Esophagus (tissue), 2 donors: ENCODE data around the gene VAV1. TPM values are rescaled to one million over a fixed set of nuclear protein-coding genes. Genes with fewer than 3 reads are reported as not detected.
"Not testable (repeated sequence)": the region's sequence is repeated elsewhere in the genome, so short reads cannot be mapped to it uniquely, and the experiment has no call there.

Experiments used
- H3K27ac ChIP-seq, 2 donors: one replicate each; pipeline ENCODE4 v1.5.1; 2013; ENCODE audit warnings: low read depth in 2 of 2, mild to moderate bottlenecking in 2 of 2, inconsistent platforms in 1 of 2, low read length in 1 of 2, moderate library complexity in 1 of 2
- H3K27me3 ChIP-seq, 2 donors: one replicate each; pipeline ENCODE4 v1.6.1; 2013; ENCODE audit warnings: low read length in 2 of 2, control low read depth in 1 of 2, mild to moderate bottlenecking in 1 of 2; ENCODE audit not compliant: insufficient read depth in 2 of 2, control insufficient read depth in 1 of 2
- H3K36me3 ChIP-seq, 2 donors: one replicate each; pipeline ENCODE4 v1.6.1; 2013; ENCODE audit warnings: low read length in 1 of 2; ENCODE audit not compliant: control insufficient read depth in 2 of 2, insufficient read depth in 2 of 2
- H3K4me1 ChIP-seq, 2 donors: one replicate each; pipeline ENCODE4 v1.6.1; 2013; ENCODE audit warnings: low read length in 1 of 2; ENCODE audit not compliant: control insufficient read depth in 2 of 2, insufficient read depth in 2 of 2
- H3K4me3 ChIP-seq, 2 donors: one replicate each; pipeline ENCODE4 v1.5.1; 2013; ENCODE audit warnings: low read length in 2 of 2, mild to moderate bottlenecking in 2 of 2, low read depth in 1 of 2, moderate library complexity in 1 of 2
- H3K9me3 ChIP-seq, 2 donors: one replicate each; pipeline ENCODE4 v1.6.1; 2013; ENCODE audit warnings: mild to moderate bottlenecking in 2 of 2, low read depth in 1 of 2, low read length in 1 of 2, moderate library complexity in 1 of 2; ENCODE audit not compliant: control insufficient read depth in 2 of 2, insufficient read depth in 1 of 2
- WGBS, 2 donors: extraction: QIAGEN DNeasy Blood & Tissue Kit; methylation state at CpG; one replicate each; pipeline ENCODE4 v1.1.7; 2013; 5-methylcytosine and 5-hydroxymethylcytosine counted together
- polyA plus RNA-seq, 2 donors: library from polyadenylated mRNA; stranded (reverse); fragments of 200-250 nt; gene quantifications; one replicate each; pipeline ENCODE4 v1.2.3, GENCODE V29; 2013
- donor health status: healthy with polysubstance abuse.
- donor health status: Bipolar disorder and iron deficiency.

The VAV1 gene
- polyA plus RNA-seq, 2 donors: 1.3 to 8.4 TPM

DNA sequence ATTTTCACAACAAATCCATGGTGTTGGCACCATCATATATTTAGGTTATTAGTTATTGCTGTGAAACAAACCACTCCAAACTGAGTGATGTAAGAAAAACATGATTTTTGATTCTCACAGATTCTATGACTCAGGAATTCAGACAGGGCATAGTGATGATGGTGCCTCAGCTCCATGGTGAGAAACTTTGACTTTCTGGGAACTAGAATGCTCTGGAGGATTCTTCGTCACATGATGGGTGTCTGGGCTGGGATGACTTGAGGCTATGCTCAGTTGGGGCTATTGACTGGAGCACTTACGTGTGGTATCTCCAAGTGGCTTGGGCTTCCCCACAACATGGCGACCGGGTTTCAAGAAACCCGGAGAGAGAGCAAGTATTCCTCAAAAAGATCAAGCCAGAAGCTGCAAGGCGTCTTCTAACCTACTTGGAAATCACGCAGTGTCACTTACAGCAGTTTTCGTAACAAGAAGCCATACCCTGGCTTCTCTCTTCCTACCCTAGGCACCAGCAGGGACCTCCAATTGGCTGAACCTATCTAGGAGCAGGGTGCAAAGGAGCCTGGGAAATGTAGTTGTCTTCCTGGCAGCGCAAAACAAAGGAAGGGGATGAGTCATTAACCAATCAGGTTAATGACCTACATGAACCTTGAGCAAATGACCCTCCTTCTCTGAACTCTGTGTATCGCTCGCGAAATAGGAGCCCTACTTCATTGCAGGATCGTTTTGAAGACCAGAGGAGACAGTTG, 22.4 kb downstream of the VAV1 start:
- Histone ChIP-seq H3K27ac (no peak overlapping the region), H3K9me3 (peaks cover 3 to 7% of the 10 kb centered on the region in 2 donors), H3K4me3 (no peak overlapping the region), H3K4me1 (no peaks in the 10 kb centered on the region), H3K27me3 (no peaks in the 10 kb centered on the region), H3K36me3 (no peaks in the 10 kb centered on the region)
- 72 to 77% methylated on average over 13 of the region's 13 CpGs for WGBS, 2 donors

GRCh38 chr19:6796278-6796677, 23.8 kb downstream of the VAV1 start:
- Histone ChIP-seq H3K4me3 (no peak overlapping the region), H3K27me3 (no peaks in the 10 kb centered on the region), H3K27ac (no peak overlapping the region), H3K36me3 (no peaks in the 10 kb centered on the region), H3K4me1 (peaks cover under 1 to 2% of the 10 kb centered on the region in 2 donors), H3K9me3 (peaks cover 0 to 7% of the 10 kb centered on the region in 2 donors)
- WGBS, 2 donors: 86 to 92% methylated on average over 4 of the region's 4 CpGs

GRCh38 chr19:6797646-6798045, 25.1 kb downstream of the VAV1 start:
- no peaks in the 10 kb centered on the region for H3K36me3 ChIP-seq
- no peak overlapping the region for H3K4me3 ChIP-seq
- H3K9me3 ChIP-seq: peaks cover 0 to 7% of the 10 kb centered on the region in 2 donors
- peaks cover 5 to 8% of the 10 kb centered on the region in 2 donors for H3K4me1 ChIP-seq
- 77 to 80% methylated on average over 9 of the region's 9 CpGs for WGBS, 2 donors
- H3K27me3 ChIP-seq: no peaks in the 10 kb centered on the region
- H3K27ac ChIP-seq: no peak overlapping the region

GRCh38 chr19:6800160-6800790, 27.8 kb downstream of the VAV1 start:
- H3K4me1 ChIP-seq, H3K4me3 ChIP-seq, H3K27me3 ChIP-seq, H3K36me3 ChIP-seq, H3K9me3 ChIP-seq: not testable (repeated sequence)
- peak overlapping the region; percentile 82 to 92 for H3K27ac ChIP-seq
- 60 to 68% methylated on average over 14 of the region's 14 CpGs for WGBS, 2 donors

DNA sequence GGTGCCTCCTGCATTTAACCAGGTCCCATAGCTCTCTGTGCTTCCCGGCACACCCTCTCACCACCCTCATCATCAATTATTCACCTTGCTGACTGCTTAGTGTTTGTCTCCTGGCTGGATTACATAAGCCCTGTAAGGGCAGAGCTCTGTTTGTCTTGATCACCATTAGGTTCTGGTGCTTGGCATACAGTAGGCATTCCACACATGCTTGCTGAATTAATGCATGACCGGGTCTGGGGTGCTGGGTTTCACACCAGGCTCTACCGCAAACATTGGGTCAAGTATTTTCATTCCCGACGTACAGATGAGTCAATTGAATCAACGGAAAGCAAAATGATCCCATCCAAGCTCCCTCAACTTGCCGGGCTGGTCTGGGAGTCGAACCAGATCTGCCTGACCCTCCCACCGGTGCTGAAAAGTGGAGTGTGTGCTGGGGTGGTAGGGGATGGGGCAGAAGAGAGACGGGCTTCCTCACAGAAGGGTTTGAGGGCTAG, 28.5 kb downstream of the VAV1 start:
- Histone ChIP-seq H3K9me3 (no peaks in the 10 kb centered on the region), H3K4me3 (peak overlapping the region; percentile 25 to 39), H3K36me3 (no peaks in the 10 kb centered on the region), H3K27me3 (no peaks in the 10 kb centered on the region), H3K27ac (peak overlapping the region; percentile 82 to 92), H3K4me1 (peaks cover 5 to 8% of the 10 kb centered on the region in 2 donors)
- 19 to 20% methylated on average over 10 of the region's 10 CpGs for WGBS, 2 donors

DNA sequence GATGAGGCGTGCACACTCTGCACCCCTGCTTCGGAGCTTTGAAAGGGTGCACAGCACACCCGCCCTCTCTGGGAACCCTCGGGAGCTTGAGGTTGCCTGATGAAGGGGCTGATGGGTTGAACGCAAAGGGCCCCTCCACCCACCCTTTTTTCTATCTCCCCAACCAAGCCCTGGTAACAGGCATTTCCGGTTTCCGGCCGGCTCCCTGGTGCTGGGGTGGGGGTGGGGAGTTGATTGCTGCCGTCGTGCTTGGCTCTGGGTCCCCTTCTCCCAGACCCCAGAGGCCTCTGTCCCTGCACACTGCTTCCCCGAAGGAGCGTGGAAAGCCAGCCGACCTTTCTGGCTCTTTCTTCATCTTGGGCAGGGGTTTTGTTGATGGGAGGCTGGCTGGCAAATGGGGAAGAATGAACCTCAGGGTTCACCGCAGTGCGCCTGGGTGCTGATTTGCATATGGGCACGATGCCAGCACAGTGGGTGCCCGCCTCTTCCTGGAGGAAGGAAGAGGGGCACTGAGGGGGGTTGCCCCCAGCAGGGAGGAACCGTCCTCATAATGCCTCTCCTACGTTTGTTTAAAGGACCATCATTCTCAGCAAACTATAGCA, 29.1 kb downstream of the VAV1 start:
- no peaks in the 10 kb centered on the region for H3K9me3 ChIP-seq
- H3K4me3 ChIP-seq: peak overlapping the region; percentile 25 to 39
- H3K4me1 ChIP-seq: peaks cover 5 to 8% of the 10 kb centered on the region in 2 donors
- H3K27me3 ChIP-seq: no peaks in the 10 kb centered on the region
- H3K27ac ChIP-seq: peak overlapping the region; percentile 82 to 92
- no peaks in the 10 kb centered on the region for H3K36me3 ChIP-seq
- 6 to 9% methylated on average over 18 to 19 of the region's 19 CpGs for WGBS, 2 donors

DNA sequence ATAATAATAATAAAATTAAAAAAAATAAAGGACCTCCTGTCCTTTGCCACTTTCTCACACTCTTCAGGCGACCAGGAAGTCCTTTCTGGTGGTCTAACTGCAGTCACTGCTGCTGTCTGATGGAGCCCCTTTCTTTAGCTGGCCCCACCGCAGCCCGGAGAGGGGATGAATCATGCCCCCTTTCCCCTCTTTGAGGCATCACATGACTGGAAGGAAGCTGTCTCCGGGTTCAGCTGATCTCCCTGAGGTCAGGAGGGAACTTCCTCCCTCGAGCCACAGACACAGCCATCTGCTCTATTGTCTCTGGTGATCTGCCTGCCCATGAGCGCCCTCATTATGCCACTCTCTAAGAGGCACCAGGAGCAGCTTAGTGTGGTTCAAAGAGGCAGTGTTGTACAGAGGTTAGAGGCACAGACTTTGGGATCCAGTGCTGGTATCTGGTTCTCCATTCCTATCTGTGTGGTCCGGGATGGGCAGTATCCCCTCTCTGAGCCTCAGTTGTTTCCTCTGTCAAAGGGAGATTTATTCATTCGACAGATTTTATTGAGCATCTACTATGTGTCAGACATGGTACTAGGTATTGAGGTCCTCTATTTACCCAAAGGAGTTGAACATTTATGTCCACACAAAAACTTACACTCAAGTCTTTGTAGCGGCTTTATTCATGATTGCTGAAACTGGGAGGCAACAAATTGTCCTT, 30.0 kb downstream of the VAV1 start:
- WGBS, 2 donors: 52 to 60% methylated on average over 9 of the region's 9 CpGs
- Histone ChIP-seq H3K27me3 (no peaks in the 10 kb centered on the region), H3K9me3 (no peaks in the 10 kb centered on the region), H3K4me3 (no peak overlapping the region), H3K36me3 (no peaks in the 10 kb centered on the region), H3K27ac (peak overlapping the region; percentile 34 to 46), H3K4me1 (peaks cover 5 to 8% of the 10 kb centered on the region in 2 donors)

DNA sequence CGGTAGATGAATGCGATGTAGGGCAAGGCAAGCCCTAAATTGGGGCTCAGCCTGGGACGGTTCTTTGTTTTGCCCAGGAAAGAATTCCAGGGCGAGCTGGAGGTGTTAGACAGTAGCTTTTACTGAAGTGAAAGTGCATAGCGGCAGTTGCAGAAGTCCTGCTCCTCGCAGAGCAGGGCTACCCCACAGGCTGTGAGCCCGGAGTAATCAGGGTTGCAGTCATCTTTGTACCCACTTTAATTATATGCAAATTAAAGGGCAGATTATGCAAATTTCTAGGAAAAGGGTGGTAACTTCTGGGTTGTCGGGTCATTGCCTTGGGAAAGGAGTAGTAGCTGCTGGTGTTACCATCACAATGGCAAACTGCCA, 30.5 kb downstream of the VAV1 start:
- Histone ChIP-seq H3K27ac (peak overlapping the region in 1 of 2 donors; percentile 16), H3K4me1 (peaks cover 5 to 8% of the 10 kb centered on the region in 2 donors), H3K9me3 (no peaks in the 10 kb centered on the region), H3K36me3 (no peaks in the 10 kb centered on the region), H3K4me3 (no peak overlapping the region), H3K27me3 (no peaks in the 10 kb centered on the region)
- 65 to 69% methylated on average over 8 of the region's 8 CpGs for WGBS, 2 donors

DNA sequence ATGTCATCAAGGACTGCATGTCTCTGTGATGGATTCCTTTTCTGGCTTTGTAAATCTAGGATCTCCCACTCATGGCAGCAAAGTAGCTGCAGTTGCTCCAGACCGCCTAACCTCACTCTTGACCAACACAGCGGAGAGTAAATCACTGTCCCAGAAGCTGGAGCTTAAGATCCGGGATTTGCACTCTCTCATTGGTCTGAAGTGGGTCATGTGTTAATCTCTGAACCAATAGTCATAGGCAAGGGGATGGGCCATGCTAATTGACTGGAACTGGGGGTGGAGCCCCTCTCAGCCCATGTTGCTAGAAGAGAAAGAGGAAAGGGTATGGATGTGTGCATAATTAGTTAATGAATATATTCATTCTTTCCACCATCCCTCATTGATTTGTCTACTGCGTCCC, 34.0 kb downstream of the VAV1 start:
- H3K27me3 ChIP-seq: no peaks in the 10 kb centered on the region
- H3K36me3 ChIP-seq: no peaks in the 10 kb centered on the region
- H3K4me1 ChIP-seq: peaks cover 3% of the 10 kb centered on the region in 2 donors
- no peak overlapping the region for H3K4me3 ChIP-seq
- no peaks in the 10 kb centered on the region for H3K9me3 ChIP-seq
- no peak overlapping the region for H3K27ac ChIP-seq
- WGBS, 2 donors: 85 to 86% methylated on average over 4 of the region's 4 CpGs
